Fibroblast of the aortic adventitia (primary cell): Measurements from ENCODE around the gene PLCD1. TPM values are rescaled to one million over a fixed set of nuclear protein-coding genes. Genes with fewer than 3 reads are reported as not detected.

Experiments used
- DNase-seq: peaks from one replicate; pipeline ENCODE4 v3.0.0-alpha.2; 2010; ENCODE audit warnings: low read depth
- H3K4me3 ChIP-seq: 2 replicates; pipeline ENCODE4 v1.5.1; 2011; ENCODE audit warnings: low read depth, mild to moderate bottlenecking, control low read depth, low read length, moderate library complexity
- CTCF ChIP-seq: IDR thresholded peaks from 2 replicates; pipeline ENCODE4 v1.5.1; 2011; ENCODE audit warnings: mild to moderate bottlenecking, low read length, control low read depth, inconsistent platforms; ENCODE audit not compliant: insufficient read depth
- total RNA-seq: library from RNA; depleted of rRNA; stranded (reverse); fragments of >200 nt; gene quantifications from 2 replicates; pipeline ENCODE4 v1.2.3, GENCODE V29; 2012; ENCODE audit warnings: low replicate concordance

PLCD1 gene
- total RNA-seq, 1 donor: 28.3 TPM

- DNase-seq: no peak
- no peak overlapping the region for H3K4me3 ChIP-seq
- no peak for TF ChIP-seq CTCF
These were observed 7.1 kb downstream of the PLCD1 start for GRCh38 chr3:38022301-38022700.

- DNase-seq: no peak
These were observed 8.2 kb downstream of the PLCD1 start for GRCh38 chr3:38021196-38021595.

GRCh38 chr3:38020342-38020726, 9.1 kb downstream of the PLCD1 start:
- TF ChIP-seq CTCF: no peak
- no peak for DNase-seq
- H3K4me3 ChIP-seq: no peak overlapping the region

More at GRCh38 chr3:38021196-38021595, 8.2 kb downstream of the PLCD1 start:
- no peak overlapping the region for H3K4me3 ChIP-seq
- TF ChIP-seq CTCF: no peak

GRCh38 chr3:38019658-38020341, 9.6 kb downstream of the PLCD1 start:
- no peak for DNase-seq
- no peak for TF ChIP-seq CTCF
- no peak overlapping the region for H3K4me3 ChIP-seq

- no peak for DNase-seq
- TF ChIP-seq CTCF: no peak
- no peak overlapping the region for H3K4me3 ChIP-seq
These were observed 10.9 kb downstream of the PLCD1 start for GRCh38 chr3:38018296-38019266.

GRCh38 chr3:38017445-38018295, 11.8 kb downstream of the PLCD1 start:
- no peak for TF ChIP-seq CTCF
- no peak overlapping the region for H3K4me3 ChIP-seq
- DNase-seq: no peak
